HepG2 (cell line): ENCODE data around the gene MYO5B. TPM values are rescaled to one million over a fixed set of nuclear protein-coding genes. Genes with fewer than 3 reads are reported as not detected.

Experiments used
- ATAC-seq: fragments of 200-7000 bp; cut with Tn5 transposase; 3 replicates; pipeline ENCODE4 v1.9.1; 2020; ENCODE audit warnings: mild to moderate bottlenecking, moderate library complexity
- BruUV-seq: library from RNA; stranded (reverse); fragments of 400-500 nt; replicated peaks from 2 replicates; lab custom pipeline; 2021; lab: Mats Ljungman, UMichigan
- CTCF ChIA-PET: fragments of 300-600 bp; formaldehyde crosslinking; extraction: SDS; loops from one replicate; lab custom pipeline; 2021; ENCODE audit warnings: low total read pairs, inconsistent platforms, low intra/inter-chr PET ratio; lab: Yijun Ruan, JAX
- POLR2A ChIA-PET: fragments of 350-600 bp; sonication (Branson Sonifier 250); formaldehyde crosslinking; loops from one replicate; lab custom pipeline; 2020; ENCODE audit warnings: antibody characterized with exemption, inconsistent platforms; lab: Yijun Ruan, JAX
- DNase-seq: peaks from one replicate; pipeline ENCODE4 v3.0.0-alpha.2; 2015; ENCODE audit warnings: low spot score
- FAIRE-seq: peaks from 3 replicates; lab custom pipeline; 2011; peaks lifted over from hg19 to GRCh38; lab: Jason Lieb, UNC
- H2AFZ ChIP-seq: one replicate; pipeline ENCODE4 v1.6.1; 2011; ENCODE audit warnings: low read length, inconsistent platforms
- H3K27ac ChIP-seq: fragments of 300-600 bp; 3 replicates; pipeline ENCODE4 v1.8.0; 2011; ENCODE audit warnings: mixed run types, mild to moderate bottlenecking, mixed read lengths, low read length, inconsistent platforms; ENCODE audit not compliant: insufficient read depth; ENCODE audit errors: extremely low read length
- H3K27me3 ChIP-seq, 2 experiments: fragments of 200-600 bp in 1 of 2; 2 replicates in 1 of 2; 3 replicates in 1 of 2; pipeline versions ENCODE4 v1.6.0 to v1.8.0; 2011; ENCODE audit warnings: low read length in 2 of 2, mild to moderate bottlenecking in 2 of 2, moderate library complexity in 2 of 2, inconsistent platforms in 1 of 2; ENCODE audit not compliant: insufficient read depth in 2 of 2, control insufficient read depth in 1 of 2
- H3K36me3 ChIP-seq, 2 experiments: fragments of 200-600 bp in 1 of 2; replicated peaks in 1 of 2; 2 replicates in 1 of 2; 3 replicates in 1 of 2; pipeline versions ENCODE4 v1.5.1 to v1.8.0; 2011; ENCODE audit warnings: low read length in 2 of 2, inconsistent platforms in 1 of 2; ENCODE audit not compliant: insufficient read depth in 2 of 2, control insufficient read depth in 1 of 2
- H3K4me1 ChIP-seq: 2 replicates; pipeline ENCODE4 v1.5.1; 2012; ENCODE audit warnings: low read length, inconsistent platforms; ENCODE audit not compliant: insufficient read depth
- H3K4me2 ChIP-seq: 2 replicates; pipeline ENCODE4 v1.6.0; 2011; ENCODE audit warnings: low read depth, low read length, inconsistent platforms
- H3K4me3 ChIP-seq, 3 experiments: fragments of 200-600 bp in 1 of 3; sonication (generic), shearing (Covaris generic) in 1 of 3; replicated peaks in 1 of 3; 2 replicates each; pipeline ENCODE4 v1.5.1; 2011 to 2016; ENCODE audit warnings: low read length in 3 of 3, inconsistent platforms in 2 of 3, low read depth in 2 of 3, mild to moderate bottlenecking in 2 of 3, control low read depth in 1 of 3, mixed read lengths in 1 of 3; ENCODE audit not compliant: insufficient read depth in 1 of 3
- H3K79me2 ChIP-seq: one replicate; pipeline ENCODE4 v1.6.1; 2011; ENCODE audit warnings: low read length, inconsistent platforms; ENCODE audit not compliant: insufficient read depth
- H3K9ac ChIP-seq: 2 replicates; pipeline ENCODE4 v1.6.0; 2011; ENCODE audit warnings: mild to moderate bottlenecking, low read depth, low read length, inconsistent platforms; ENCODE audit not compliant: insufficient read depth
- H3K9me3 ChIP-seq: 2 replicates; pipeline ENCODE4 v1.5.1; 2012; ENCODE audit warnings: mild to moderate bottlenecking, low read length
- H4K20me1 ChIP-seq: 2 replicates; pipeline ENCODE4 v1.6.0; 2011; ENCODE audit warnings: inconsistent platforms, mild to moderate bottlenecking, low read length, moderate library complexity; ENCODE audit not compliant: insufficient read depth
- CBX2 ChIP-seq, 2 experiments: fragments of 200-600 bp in 1 of 2; sonication (generic); formaldehyde crosslinking in 1 of 2; IDR thresholded peaks; 2 replicates each; pipeline versions ENCODE4 v1.7.0 to v1.8.1; 2018 to 2022; ENCODE audit warnings: low read depth in 2 of 2, low read length in 1 of 2, mild to moderate bottlenecking in 1 of 2, missing genetic modification reagents in 1 of 2
- ELF3 ChIP-seq: IDR thresholded peaks from 2 replicates; pipeline ENCODE4 v1.6.1; 2016; ENCODE audit warnings: missing genetic modification reagents, missing compliant biosample characterization
- ELF4 ChIP-seq: sonication (generic); formaldehyde crosslinking; IDR thresholded peaks from 2 replicates; pipeline ENCODE4 v1.5.0; 2020; ENCODE audit warnings: missing genetic modification reagents, mild to moderate bottlenecking, moderate library complexity, borderline replicate concordance
- EZH2 ChIP-seq: conservative IDR thresholded peaks from 2 replicates; pipeline ENCODE4 v1.6.1; 2012; ENCODE audit warnings: mild to moderate bottlenecking, low read depth, low read length, moderate library complexity
- MAFF ChIP-seq: IDR thresholded peaks from 2 replicates; pipeline ENCODE4 v1.6.1; 2011; ENCODE audit warnings: low read depth, low read length, improper control_type of control experiment
- MAFK ChIP-seq, 2 experiments: IDR thresholded peaks in 1 of 2; conservative IDR thresholded peaks in 1 of 2; 2 replicates each; pipeline ENCODE4 v1.6.1; 2011; ENCODE audit warnings: improper control_type of control experiment in 2 of 2, low read length in 2 of 2
- NFE2L1 ChIP-seq: sonication (generic); formaldehyde crosslinking; IDR thresholded peaks from 2 replicates; pipeline ENCODE4 v1.4.0; 2020; ENCODE audit warnings: missing genetic modification reagents, mild to moderate bottlenecking, borderline replicate concordance
- NR0B2 ChIP-seq: sonication (generic); formaldehyde crosslinking; IDR thresholded peaks from 2 replicates; pipeline ENCODE4 v1.4.0; 2020; ENCODE audit warnings: mild to moderate bottlenecking, missing genetic modification reagents
- PHF21A ChIP-seq: sonication (generic); formaldehyde crosslinking; IDR thresholded peaks from 2 replicates; pipeline ENCODE4 v1.5.0; 2020; ENCODE audit warnings: mild to moderate bottlenecking, missing genetic modification reagents
- SKI ChIP-seq: fragments of 450-650 bp; IDR thresholded peaks from one replicate; pipeline ENCODE4 v1.6.1; 2018; ENCODE audit warnings: mild to moderate bottlenecking; ENCODE audit not compliant: partially characterized antibody
- ZBTB42 ChIP-seq: sonication (generic); formaldehyde crosslinking; IDR thresholded peaks from 2 replicates; pipeline ENCODE4 v1.5.0; 2020; ENCODE audit warnings: mild to moderate bottlenecking, missing genetic modification reagents
- ZNF10 ChIP-seq: sonication (generic); formaldehyde crosslinking; IDR thresholded peaks from 2 replicates; pipeline ENCODE4 v1.4.0; 2020; ENCODE audit warnings: mild to moderate bottlenecking, low read depth, missing genetic modification reagents, borderline replicate concordance
- WGBS: methylation state at CpG from one replicate; pipeline ENCODE4 v1.1.6; 2017; ENCODE audit warnings: low lambda C conversion rate; 5-methylcytosine and 5-hydroxymethylcytosine counted together
- in situ Hi-C: cut with HindIII; loops from 2 replicates; pipeline ENCODE4 v1.10.0; 2017; ENCODE audit warnings: low pct_unique_long_range_greater_than_20kb; ENCODE audit not compliant: extremely low pct_ligation_motif_present
- intact Hi-C: fragments of 100-400 bp; cut with micrococcal nuclease; formaldehyde crosslinking; loops from one replicate; pipeline ENCODE4 v1.10.0; 2022; ENCODE audit not compliant: unreplicated experiment
- polyA plus RNA-seq, 8 experiments: library from polyadenylated mRNA; depleted of rRNA in 3 of 8; stranded (reverse) in 7 of 8; unstranded in 1 of 8; fragments of >200 nt; fragmentation: Illumina TruSeq in 4 of 8; extraction: Trizol in 4 of 8; gene quantifications; 2 replicates each; pipeline versions ENCODE4 v1.2.1 to v1.2.3, GENCODE V29; 2011 to 2016; ENCODE audit warnings: low read depth in 4 of 8, missing spikeins in 1 of 8, mixed read lengths in 1 of 8; ENCODE audit not compliant: insufficient read depth in 1 of 8
- total RNA-seq, 5 experiments: library from RNA; depleted of rRNA; stranded (reverse); fragments of >200 nt; fragmentation: Illumina TruSeq; extraction: Trizol; gene quantifications; 2 replicates each; pipeline ENCODE4 v1.2.3, GENCODE V29; 2016; ENCODE audit warnings: low read depth in 1 of 5
- TF ChIP-seq, protein P1 (sequence below): IDR thresholded peaks from 2 replicates; pipeline ENCODE4 v1.6.1; 2016
- TF ChIP-seq, protein P2 (sequence below): sonication (generic); formaldehyde crosslinking; IDR thresholded peaks from 2 replicates; pipeline ENCODE4 v1.8.1; 2023; ENCODE audit warnings: mild to moderate bottlenecking, missing genetic modification reagents, borderline replicate concordance
- TF ChIP-seq, protein P3 (sequence below): sonication (generic); formaldehyde crosslinking; IDR thresholded peaks from 2 replicates; pipeline ENCODE4 v1.5.0; 2020; ENCODE audit warnings: missing genetic modification reagents

MYO5B gene
- total and polyA plus RNA-seq, 2 of the 13 experiments (the other 11 are each of a cell fraction or from before 2014, with no cell fraction given), result 13.1 to 24.0 TPM

DNA sequence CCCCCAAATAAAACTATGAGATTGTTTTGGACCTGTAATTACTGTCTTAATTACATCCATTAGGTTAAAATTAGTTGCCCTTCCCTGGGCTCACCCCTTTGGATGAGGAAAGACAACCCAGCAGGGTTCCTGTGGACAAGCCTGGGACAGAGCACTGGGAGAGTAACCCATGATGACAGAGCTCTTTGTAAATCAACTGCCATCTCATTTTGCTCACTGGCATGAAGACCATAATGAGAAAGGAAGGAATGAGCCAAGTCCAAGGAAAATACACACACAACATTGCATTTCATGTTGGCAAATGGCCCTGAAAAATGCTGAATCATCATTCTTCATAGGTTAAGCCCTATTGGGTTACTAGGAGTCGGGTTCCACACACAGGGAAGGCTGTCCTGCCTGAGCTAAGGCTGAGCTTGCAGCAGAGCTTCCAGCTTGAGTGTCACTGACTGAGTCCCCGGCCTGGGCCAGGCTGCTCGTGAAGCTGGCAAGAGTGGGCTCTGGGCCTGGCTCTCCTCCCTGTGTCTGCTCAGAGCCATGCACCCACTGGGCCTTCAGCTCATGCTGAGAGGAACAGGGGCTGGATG is 287.5 kb downstream of the MYO5B start:
- FAIRE-seq, result no peak
- DNase-seq, result peak; percentile 20
- TF ChIP-seq EZH2, result no peak
- TF ChIP-seq MAFK (conservative IDR thresholded peaks at IDR 0.05 in 1 of 2, IDR thresholded peaks at IDR 0.05 in 1 of 2; ENCODE audit: low read length in 2 of 2), result peak; percentile 99 to 100
- TF ChIP-seq MAFF, result peak; percentile 100
- no peak for TF ChIP-seq ZBTB42 (CRISPR knock-in tag)
- TF ChIP-seq ELF4 (CRISPR knock-in tag), result no peak
- Histone ChIP-seq H3K4me1 (peaks cover 18% of the 10 kb centered on the region), H3K79me2 (no peaks in the 10 kb centered on the region), H3K36me3 (peaks cover 2 to 18% of the 10 kb centered on the region in 2 experiments; a peak in 4 of 5 replicates), H3K4me3 (no peak overlapping the region), H3K9me3 (no peaks in the 10 kb centered on the region), H4K20me1 (no peaks in the 10 kb centered on the region), H3K27me3 (no peaks in the 10 kb centered on the region), H3K9ac (no peak overlapping the region), H3K4me2 (no peak overlapping the region), H2AFZ (no peak overlapping the region), H3K27ac (no peak overlapping the region)
- no TSS peak for BruUV-seq
- intact Hi-C loops, result no loop called here
- ChIA-PET CTCF (no interaction called here), POLR2A (no interaction called here)
- WGBS, result 60% methylated on average over 1 of the region's 3 CpGs
- no peak for ATAC-seq
- in situ Hi-C loops, result no loop called here

GRCh38 chr18:49905771-49906170 is 289.2 kb downstream of the MYO5B start:
- CTCF ChIA-PET, result no interaction called here
- H4K20me1 ChIP-seq, result no peaks in the 10 kb centered on the region
- WGBS, result 83% methylated on average over 2 of the region's 5 CpGs
- TF ChIP-seq PHF21A (CRISPR knock-in tag), result no peak
- TF ChIP-seq SKI, result no peak
- no peak for TF ChIP-seq CBX2 (IDR thresholded peaks at IDR 0.05; ENCODE audit: low read depth, low read length)
- no peak for TF ChIP-seq CBX2 (CRISPR knock-in tag; IDR thresholded peaks at IDR 0.05; ENCODE audit: low read depth)
- no peak for TF ChIP-seq ELF3
- TF ChIP-seq, protein P1, sequence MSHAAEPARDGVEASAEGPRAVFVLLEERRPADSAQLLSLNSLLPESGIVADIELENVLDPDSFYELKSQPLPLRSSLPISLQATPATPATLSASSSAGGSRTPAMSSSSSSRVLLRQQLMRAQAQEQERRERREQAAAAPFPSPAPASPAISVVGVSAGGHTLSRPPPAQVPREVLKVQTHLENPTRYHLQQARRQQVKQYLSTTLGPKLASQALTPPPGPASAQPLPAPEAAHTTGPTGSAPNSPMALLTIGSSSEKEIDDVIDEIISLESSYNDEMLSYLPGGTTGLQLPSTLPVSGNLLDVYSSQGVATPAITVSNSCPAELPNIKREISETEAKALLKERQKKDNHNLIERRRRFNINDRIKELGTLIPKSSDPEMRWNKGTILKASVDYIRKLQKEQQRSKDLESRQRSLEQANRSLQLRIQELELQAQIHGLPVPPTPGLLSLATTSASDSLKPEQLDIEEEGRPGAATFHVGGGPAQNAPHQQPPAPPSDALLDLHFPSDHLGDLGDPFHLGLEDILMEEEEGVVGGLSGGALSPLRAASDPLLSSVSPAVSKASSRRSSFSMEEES, result no peak
- TF ChIP-seq, protein P2, sequence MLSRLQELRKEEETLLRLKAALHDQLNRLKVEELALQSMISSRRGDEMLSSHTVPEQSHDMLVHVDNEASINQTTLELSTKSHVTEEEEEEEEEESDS, result no peak
- no peak for TF ChIP-seq ZNF10 (CRISPR knock-in tag)
- TF ChIP-seq, protein P3, sequence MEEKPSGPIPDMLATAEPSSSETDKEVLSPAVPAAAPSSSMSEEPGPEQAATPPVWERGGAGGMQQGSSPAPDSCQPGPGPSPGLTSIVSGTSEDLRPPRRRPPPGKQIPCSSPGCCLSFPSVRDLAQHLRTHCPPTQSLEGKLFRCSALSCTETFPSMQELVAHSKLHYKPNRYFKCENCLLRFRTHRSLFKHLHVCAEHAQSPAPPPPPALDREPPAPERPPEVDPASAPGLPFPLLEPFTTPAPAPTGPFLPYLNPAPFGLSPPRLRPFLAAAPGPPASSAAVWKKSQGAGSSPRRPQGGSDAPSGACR (CRISPR knock-in tag), result no peak
- no peak for TF ChIP-seq NFE2L1 (CRISPR knock-in tag)
- no peak for TF ChIP-seq NR0B2

More at GRCh38 chr18:49905771-49906170, 289.2 kb downstream of the MYO5B start:
- Histone ChIP-seq H3K9me3 (no peaks in the 10 kb centered on the region), H3K9ac (no peak overlapping the region), H3K36me3 (peaks cover 2 to 20% of the 10 kb centered on the region in 2 experiments; a peak in 4 of 5 replicates), H3K79me2 (no peaks in the 10 kb centered on the region), H3K4me1 (peaks cover under 1% of the 10 kb centered on the region), H2AFZ (no peak overlapping the region), H3K27me3 (no peaks in the 10 kb centered on the region), H3K4me3 (no peak overlapping the region), H3K4me2 (no peak overlapping the region), H3K27ac (no peak overlapping the region)
- no peak for ATAC-seq
- intact Hi-C loops (no loop called here), in situ Hi-C loops (no loop called here)
- FAIRE-seq, result no peak
- no TSS peak for BruUV-seq
- no peak for DNase-seq
- POLR2A ChIA-PET, result no interaction called here
